PC-3 (cell line): Measurements from ENCODE around the gene CLVS2.

Experiments
- CTCF ChIP-seq: fragments of 300-600 bp; sonication (generic); conservative IDR thresholded peaks from 2 replicates; pipeline ENCODE4 v1.5.1; 2017; ENCODE audit warnings: antibody characterized with exemption, low read depth, mild to moderate bottlenecking, low read length
- EZH2 ChIP-seq: fragments of 300-600 bp; sonication (generic); IDR thresholded peaks from one replicate; pipeline ENCODE4 v1.6.1; 2017; ENCODE audit warnings: antibody characterized with exemption, mild to moderate bottlenecking, low read length; ENCODE audit not compliant: unreplicated experiment
- EZH2phosphoT487 ChIP-seq: fragments of 300-600 bp; sonication (generic); IDR thresholded peaks from 2 replicates; pipeline ENCODE4 v1.6.1; 2018; ENCODE audit warnings: mild to moderate bottlenecking, antibody characterized with exemption, low read length, borderline replicate concordance

GRCh38 chr6:123091896-123092271, 95.8 kb downstream of the CLVS2 start:
- no peak for TF ChIP-seq CTCF
- no peak for TF ChIP-seq EZH2
- TF ChIP-seq EZH2phosphoT487: no peak
